HEK293 (cell line): ENCODE results near the gene HIKESHI.

Source experiments
- CTCF ChIA-PET: fragments of 350-600 bp; formaldehyde crosslinking; extraction: SDS; loops from one replicate; lab custom pipeline; 2021; ENCODE audit warnings: antibody characterized with exemption; lab: Yijun Ruan, JAX
- POLR2A ChIA-PET: fragments of 300-600 bp; formaldehyde crosslinking; extraction: SDS; loops from one replicate; lab custom pipeline; 2020; ENCODE audit warnings: antibody characterized with exemption, inconsistent platforms; lab: Yijun Ruan, JAX
- H3K27ac ChIP-seq: fragments of 200-500 bp; sonication (Bioruptor generic); 2 replicates; pipeline ENCODE4 v1.5.1; 2014; ENCODE audit warnings: low read depth, low read length, control low read depth, inconsistent platforms; ENCODE audit errors: extremely low read depth
- H3K36me3 ChIP-seq, 2 experiments: fragments of 200-500 bp in 1 of 2; sonication (Bioruptor generic) in 1 of 2; 1 replicate in 1 of 2; 2 replicates in 1 of 2; pipeline ENCODE4 v1.5.1; 2014 to 2017; ENCODE audit warnings: inconsistent platforms in 2 of 2, low read length in 2 of 2; ENCODE audit not compliant: control insufficient read depth in 2 of 2, insufficient read depth in 1 of 2
- H3K4me1 ChIP-seq: fragments of 200-500 bp; sonication (Bioruptor generic); 2 replicates; pipeline ENCODE4 v1.5.1; 2014; ENCODE audit warnings: mild to moderate bottlenecking, low read length, inconsistent platforms; ENCODE audit not compliant: control insufficient read depth, insufficient read depth
- H3K4me3 ChIP-seq: 2 replicates; pipeline ENCODE4 v1.5.1; 2011; ENCODE audit warnings: low read depth, mild to moderate bottlenecking, control low read depth, low read length, moderate library complexity
- H3K9me3 ChIP-seq: fragments of 200-500 bp; sonication (Bioruptor generic); 2 replicates; pipeline ENCODE4 v1.5.1; 2014; ENCODE audit warnings: low read depth, low read length, inconsistent platforms; ENCODE audit not compliant: control insufficient read depth, insufficient read depth
- GLI2 ChIP-seq: fragments of 450-650 bp; formaldehyde crosslinking; IDR thresholded peaks from 2 replicates; pipeline ENCODE4; 2017; ENCODE audit warnings: missing biosample characterization, missing genetic modification characterization, low read depth, borderline replicate concordance
- PRDM2 ChIP-seq: fragments of 450-650 bp; formaldehyde crosslinking; IDR thresholded peaks from 2 replicates; pipeline ENCODE4 v1.5.1; 2016; ENCODE audit warnings: missing biosample characterization, missing genetic modification characterization, borderline replicate concordance
- REPIN1 ChIP-seq: fragments of 450-650 bp; formaldehyde crosslinking; IDR thresholded peaks from 2 replicates; pipeline ENCODE4 v1.5.1; 2017; ENCODE audit warnings: missing biosample characterization, missing genetic modification characterization, low read depth
- SALL2 ChIP-seq: fragments of 450-650 bp; formaldehyde crosslinking; IDR thresholded peaks from 2 replicates; pipeline ENCODE4 v1.5.0; 2017; ENCODE audit warnings: missing biosample characterization, mild to moderate bottlenecking, missing genetic modification characterization, borderline replicate concordance
- ZBTB20 ChIP-seq: fragments of 450-650 bp; formaldehyde crosslinking; IDR thresholded peaks from 2 replicates; pipeline ENCODE4 v1.5.1; 2016; ENCODE audit warnings: missing biosample characterization, missing genetic modification characterization
- ZBTB21 ChIP-seq: fragments of 450-650 bp; formaldehyde crosslinking; IDR thresholded peaks from 2 replicates; pipeline ENCODE4 v1.5.1; 2017; ENCODE audit warnings: missing biosample characterization, missing genetic modification characterization
- ZBTB44 ChIP-seq: fragments of 450-650 bp; IDR thresholded peaks from 2 replicates; pipeline ENCODE4 v1.5.1; 2018; ENCODE audit warnings: missing biosample characterization, mild to moderate bottlenecking, missing genetic modification characterization
- ZFP37 ChIP-seq: fragments of 450-650 bp; formaldehyde crosslinking; IDR thresholded peaks from 2 replicates; pipeline ENCODE4 v1.5.1; 2016; ENCODE audit warnings: missing biosample characterization, missing genetic modification characterization
- ZNF10 ChIP-seq: fragments of 450-650 bp; formaldehyde crosslinking; IDR thresholded peaks from 2 replicates; pipeline ENCODE4 v1.5.1; 2017; ENCODE audit warnings: missing biosample characterization, missing genetic modification characterization
- ZNF157 ChIP-seq: fragments of 450-650 bp; formaldehyde crosslinking; IDR thresholded peaks from 2 replicates; pipeline ENCODE4 v1.5.1; 2016; ENCODE audit warnings: missing biosample characterization, missing genetic modification characterization
- ZNF239 ChIP-seq: fragments of 450-650 bp; formaldehyde crosslinking; IDR thresholded peaks from 2 replicates; pipeline ENCODE4 v1.5.1; 2016; ENCODE audit warnings: missing biosample characterization, missing genetic modification characterization
- ZNF366 ChIP-seq: fragments of 450-650 bp; formaldehyde crosslinking; conservative IDR thresholded peaks from 2 replicates; pipeline ENCODE4 v1.5.1; 2016; ENCODE audit warnings: missing biosample characterization, missing genetic modification characterization
- ZNF426 ChIP-seq: fragments of 450-650 bp; formaldehyde crosslinking; IDR thresholded peaks from 2 replicates; pipeline ENCODE4 v1.5.1; 2017; ENCODE audit warnings: missing biosample characterization, missing genetic modification characterization, mild to moderate bottlenecking, inconsistent platforms, moderate library complexity
- ZNF521 ChIP-seq: fragments of 450-650 bp; formaldehyde crosslinking; IDR thresholded peaks from 2 replicates; pipeline ENCODE4 v1.5.1; 2017; ENCODE audit warnings: missing biosample characterization, mild to moderate bottlenecking, missing genetic modification characterization
- ZNF530 ChIP-seq: fragments of 450-650 bp; formaldehyde crosslinking; IDR thresholded peaks from 2 replicates; pipeline ENCODE4 v1.5.1; 2016; ENCODE audit warnings: low read depth, missing biosample characterization, missing genetic modification characterization
- ZNF600 ChIP-seq: fragments of 450-650 bp; formaldehyde crosslinking; IDR thresholded peaks from 2 replicates; pipeline ENCODE4 v1.5.1; 2016; ENCODE audit warnings: missing biosample characterization, missing genetic modification characterization
- ZNF610 ChIP-seq: fragments of 450-650 bp; formaldehyde crosslinking; IDR thresholded peaks from 2 replicates; pipeline ENCODE4 v1.5.1; 2016; ENCODE audit warnings: missing biosample characterization, missing genetic modification characterization, borderline replicate concordance
- ZNF677 ChIP-seq: fragments of 450-650 bp; IDR thresholded peaks from 2 replicates; pipeline ENCODE4 v1.5.0; 2018; ENCODE audit warnings: missing biosample characterization, mild to moderate bottlenecking, missing genetic modification characterization, moderate library complexity
- ZSCAN16 ChIP-seq: fragments of 450-650 bp; formaldehyde crosslinking; IDR thresholded peaks from 2 replicates; pipeline ENCODE4 v1.5.1; 2016; ENCODE audit warnings: missing biosample characterization, missing genetic modification characterization
- TF ChIP-seq, protein P1 (sequence below): fragments of 450-650 bp; formaldehyde crosslinking; IDR thresholded peaks from 2 replicates; pipeline ENCODE4 v1.5.1; 2016; ENCODE audit warnings: missing biosample characterization, missing genetic modification characterization
- TF ChIP-seq, protein P2 (sequence below): fragments of 450-650 bp; formaldehyde crosslinking; IDR thresholded peaks from 2 replicates; pipeline ENCODE4 v1.5.1; 2017; ENCODE audit warnings: missing biosample characterization, missing genetic modification characterization
- TF ChIP-seq, protein P3 (sequence below): fragments of 450-650 bp; formaldehyde crosslinking; IDR thresholded peaks from 2 replicates; pipeline ENCODE4 v1.5.1; 2017; ENCODE audit warnings: missing biosample characterization, missing genetic modification characterization

The HIKESHI gene

DNA sequence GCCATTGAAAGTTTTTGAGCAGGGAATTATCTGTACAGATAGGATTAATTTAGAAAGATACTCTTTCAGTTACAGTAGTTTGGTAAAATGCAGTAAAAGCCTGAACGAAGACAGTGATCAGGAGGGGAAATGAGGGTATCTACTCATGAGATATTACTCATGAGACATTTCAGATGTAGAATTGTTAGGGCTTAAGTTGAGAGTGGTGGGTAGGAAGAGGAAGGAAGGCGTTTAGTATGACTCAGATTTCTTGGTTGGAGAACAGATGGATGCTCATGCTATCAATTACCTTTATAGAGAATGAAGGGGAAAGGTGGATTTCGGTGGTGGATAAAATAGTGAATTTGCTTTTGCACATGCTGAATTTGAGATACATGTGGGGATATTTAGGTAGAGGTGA, 88.4 kb downstream of the HIKESHI start:
- CTCF ChIA-PET, result no interaction called here
- Histone ChIP-seq H3K27ac (no peak overlapping the region), H3K36me3 (no peaks in the 10 kb centered on the region), H3K9me3 (no peaks in the 10 kb centered on the region), H3K4me3 (no peak overlapping the region)
- POLR2A ChIA-PET, result no interaction called here
- TF ChIP-seq GLI2 (tag by site-specific recombination) (no peak), ZNF366 (no peak), ZBTB20 (no peak), ZSCAN16 (tag by site-specific recombination) (no peak), ZBTB44 (tag by site-specific recombination) (no peak), REPIN1 (tag by site-specific recombination) (no peak), ZNF530 (tag by site-specific recombination) (no peak), ZNF600 (tag by site-specific recombination) (no peak), ZNF677 (tag by site-specific recombination) (no peak), ZNF157 (tag by site-specific recombination) (no peak), ZNF10 (tag by site-specific recombination) (no peak), ZBTB21 (tag by site-specific recombination) (no peak)
- TF ChIP-seq, protein P1, sequence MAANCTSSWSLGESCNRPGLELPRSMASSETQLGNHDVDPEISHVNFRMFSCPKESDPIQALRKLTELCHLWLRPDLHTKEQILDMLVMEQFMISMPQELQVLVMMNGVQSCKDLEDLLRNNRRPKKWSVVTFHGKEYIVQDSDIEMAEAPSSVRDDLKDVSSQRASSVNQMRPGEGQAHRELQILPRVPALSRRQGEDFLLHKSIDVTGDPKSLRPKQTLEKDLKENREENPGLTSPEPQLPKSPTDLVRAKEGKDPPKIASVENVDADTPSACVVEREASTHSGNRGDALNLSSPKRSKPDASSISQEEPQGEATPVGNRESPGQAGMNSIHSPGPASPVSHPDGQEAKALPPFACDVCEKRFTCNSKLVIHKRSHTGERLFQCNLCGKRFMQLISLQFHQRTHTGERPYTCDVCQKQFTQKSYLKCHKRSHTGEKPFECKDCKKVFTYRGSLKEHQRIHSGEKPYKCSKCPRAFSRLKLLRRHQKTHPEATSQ, result no peak
- TF ChIP-seq, protein P2, sequence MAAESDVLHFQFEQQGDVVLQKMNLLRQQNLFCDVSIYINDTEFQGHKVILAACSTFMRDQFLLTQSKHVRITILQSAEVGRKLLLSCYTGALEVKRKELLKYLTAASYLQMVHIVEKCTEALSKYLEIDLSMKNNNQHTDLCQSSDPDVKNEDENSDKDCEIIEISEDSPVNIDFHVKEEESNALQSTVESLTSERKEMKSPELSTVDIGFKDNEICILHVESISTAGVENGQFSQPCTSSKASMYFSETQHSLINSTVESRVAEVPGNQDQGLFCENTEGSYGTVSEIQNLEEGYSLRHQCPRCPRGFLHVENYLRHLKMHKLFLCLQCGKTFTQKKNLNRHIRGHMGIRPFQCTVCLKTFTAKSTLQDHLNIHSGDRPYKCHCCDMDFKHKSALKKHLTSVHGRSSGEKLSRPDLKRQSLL (tag by site-specific recombination), result no peak
- TF ChIP-seq, all 188 proteins: peak for 0
- no peaks in the 10 kb centered on the region for H3K4me1 ChIP-seq

DNA sequence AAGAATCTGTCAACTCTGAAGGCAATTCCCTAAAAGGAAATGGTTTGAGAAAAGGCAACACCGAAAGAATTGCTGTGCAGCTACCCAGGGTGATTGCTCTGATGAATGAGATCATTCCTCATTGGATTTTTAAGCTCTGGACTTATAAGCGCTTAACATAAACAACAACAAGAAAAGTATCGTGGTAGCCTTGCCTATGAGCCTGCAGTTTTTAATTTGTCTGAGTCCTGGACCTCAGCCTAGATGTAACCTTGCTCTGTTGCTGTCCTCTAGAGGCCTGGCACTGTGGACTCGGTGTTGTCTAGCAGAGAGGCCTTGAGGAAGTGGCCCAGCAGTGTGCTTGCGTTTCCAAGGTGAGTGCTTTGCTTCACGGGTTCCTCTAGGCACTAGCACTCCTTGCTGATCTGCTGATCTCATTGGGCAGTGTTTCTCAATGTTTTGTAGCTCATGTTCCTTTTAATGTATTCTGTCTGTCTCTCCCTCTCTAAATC, 93.1 kb downstream of the HIKESHI start:
- TF ChIP-seq ZNF239 (no peak), SALL2 (no peak), PRDM2 (tag by site-specific recombination) (no peak), ZNF521 (tag by site-specific recombination) (no peak), ZNF426 (tag by site-specific recombination) (no peak), ZNF610 (tag by site-specific recombination) (no peak), ZFP37 (no peak)
- TF ChIP-seq, protein P2 (tag by site-specific recombination), result no peak
- TF ChIP-seq, protein P3, sequence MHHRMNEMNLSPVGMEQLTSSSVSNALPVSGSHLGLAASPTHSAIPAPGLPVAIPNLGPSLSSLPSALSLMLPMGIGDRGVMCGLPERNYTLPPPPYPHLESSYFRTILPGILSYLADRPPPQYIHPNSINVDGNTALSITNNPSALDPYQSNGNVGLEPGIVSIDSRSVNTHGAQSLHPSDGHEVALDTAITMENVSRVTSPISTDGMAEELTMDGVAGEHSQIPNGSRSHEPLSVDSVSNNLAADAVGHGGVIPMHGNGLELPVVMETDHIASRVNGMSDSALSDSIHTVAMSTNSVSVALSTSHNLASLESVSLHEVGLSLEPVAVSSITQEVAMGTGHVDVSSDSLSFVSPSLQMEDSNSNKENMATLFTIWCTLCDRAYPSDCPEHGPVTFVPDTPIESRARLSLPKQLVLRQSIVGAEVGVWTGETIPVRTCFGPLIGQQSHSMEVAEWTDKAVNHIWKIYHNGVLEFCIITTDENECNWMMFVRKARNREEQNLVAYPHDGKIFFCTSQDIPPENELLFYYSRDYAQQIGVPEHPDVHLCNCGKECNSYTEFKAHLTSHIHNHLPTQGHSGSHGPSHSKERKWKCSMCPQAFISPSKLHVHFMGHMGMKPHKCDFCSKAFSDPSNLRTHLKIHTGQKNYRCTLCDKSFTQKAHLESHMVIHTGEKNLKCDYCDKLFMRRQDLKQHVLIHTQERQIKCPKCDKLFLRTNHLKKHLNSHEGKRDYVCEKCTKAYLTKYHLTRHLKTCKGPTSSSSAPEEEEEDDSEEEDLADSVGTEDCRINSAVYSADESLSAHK (tag by site-specific recombination), result no peak
- Histone ChIP-seq H3K9me3 (no peaks in the 10 kb centered on the region), H3K27ac (no peak overlapping the region), H3K36me3 (no peaks in the 10 kb centered on the region), H3K4me3 (no peak overlapping the region), H3K4me1 (no peaks in the 10 kb centered on the region)
- POLR2A ChIA-PET, result no interaction called here
- CTCF ChIA-PET, result no interaction called here
